Hair follicle dermal papilla cell (primary cell): ENCODE measurements around the gene SAMSN1. TPM values are rescaled to one million over a fixed set of nuclear protein-coding genes. Genes with fewer than 3 reads are reported as not detected.

Source experiments
- total RNA-seq: library from RNA; depleted of rRNA; stranded (reverse); fragments of >200 nt; gene quantifications from 2 replicates; pipeline ENCODE4 v1.2.3, GENCODE V29; 2012

The SAMSN1 gene
- not detected in 2 replicates for total RNA-seq

DNA sequence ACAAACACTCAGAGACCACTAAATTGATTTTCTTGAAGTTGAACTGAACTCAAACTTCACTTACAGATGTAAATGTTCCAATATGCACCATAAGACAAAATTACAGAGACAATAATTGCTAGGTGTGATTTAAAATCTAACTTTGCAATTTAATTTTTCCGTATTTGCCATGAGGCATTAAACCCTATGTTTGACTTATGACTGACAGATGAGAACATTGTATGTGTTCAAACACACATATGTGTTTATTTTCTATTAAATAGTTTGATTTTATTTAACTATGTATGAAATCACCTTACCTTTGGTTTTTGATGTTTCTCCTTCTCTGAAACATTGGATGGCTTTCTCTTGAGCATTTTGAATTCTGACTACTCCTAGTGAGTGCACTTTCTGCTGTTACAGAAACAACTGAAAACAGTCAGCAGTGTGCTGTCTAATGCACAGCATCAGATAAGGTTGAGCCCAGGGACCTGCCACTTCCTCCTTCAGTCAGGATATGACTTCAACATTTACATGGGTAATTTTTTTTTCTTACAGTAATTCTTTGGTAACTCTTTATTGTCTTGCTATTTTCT lies at the start of gene SAMSN1:
TSS of gene SAMSN1 (minus strand) at position 410 of the 575 bp plus-strand sequence. CDS start at position 356, 54 bp downstream.

Other genes with a start within 250 kb of the SAMSN1 start
- 48.3 and 57.4 TPM in 2 replicates for gene HSPA13, start 163.2 kb downstream of the SAMSN1 start, total RNA-seq